Mesenteric fat pad (tissue), 1 donor: ENCODE results near the gene ENTPD6. TPM values are rescaled to one million over a fixed set of nuclear protein-coding genes. Genes with fewer than 3 reads are reported as not detected.

Experiments
- DNase-seq: peaks from one replicate; pipeline ENCODE4 v3.0.0-alpha.2; 2020; ENCODE audit warnings: low spot score
- total RNA-seq: library from RNA; stranded (reverse); fragmentation: NEBNext Ultra II Directional; extraction: Animal tissue kit (Norgen Biotek cat#: 25700); gene quantifications from one replicate; pipeline ENCODE4 v1.2.1, GENCODE V29; 2021
- donor health status: DM: yes; HTN: yes; CAD: no.

ENTPD6 gene
- total RNA-seq, 1 donor from 2014 or later, result 54.3 TPM

GRCh38 chr20:25273541-25274358 is 78.2 kb downstream of the ENTPD6 start:
- peak; percentile 60 for DNase-seq

GRCh38 chr20:25274481-25274880 is 79.0 kb downstream of the ENTPD6 start:
- DNase-seq, result peak; percentile 87

- DNase-seq, result peak; percentile 82
Measured at GRCh38 chr20:25274891-25275812, 79.6 kb downstream of the ENTPD6 start.

DNA sequence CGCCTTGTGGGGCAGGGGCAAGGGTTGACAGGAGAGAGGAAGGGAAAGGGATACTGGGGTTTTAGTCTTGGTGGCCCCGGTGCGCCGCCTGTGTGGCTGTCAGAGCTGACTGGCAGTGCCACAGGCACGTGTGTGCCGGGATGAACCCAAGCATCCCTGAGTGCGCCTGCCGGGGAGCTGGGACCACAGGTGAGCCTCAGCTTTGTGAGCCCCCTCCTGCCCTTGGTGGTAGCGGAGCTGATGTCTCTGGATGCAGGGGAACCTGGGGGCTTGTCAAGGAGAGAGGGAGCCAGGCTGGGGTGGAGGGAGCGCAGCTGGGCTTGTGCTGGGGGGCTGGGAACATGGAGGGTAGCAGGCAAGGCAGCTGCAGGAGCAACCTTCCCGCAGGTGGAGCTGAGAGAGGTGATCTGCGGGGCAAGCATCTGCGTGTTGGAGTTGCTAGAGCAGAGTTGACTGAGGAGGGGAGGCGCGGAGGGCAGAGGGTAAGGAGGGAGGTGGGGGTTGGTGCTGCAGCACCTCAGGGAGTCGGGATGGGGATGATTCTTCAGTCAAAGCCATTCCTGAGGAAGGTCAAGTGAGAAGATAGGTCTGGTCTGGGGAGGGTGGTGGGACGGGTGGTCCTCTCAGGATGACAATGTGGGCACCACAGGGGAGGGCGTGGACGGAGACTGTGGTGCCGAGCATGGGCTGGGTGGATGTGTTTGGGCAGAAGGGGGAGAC is 80.5 kb downstream of the ENTPD6 start:
- peak; percentile 81 for DNase-seq

Other genes with a start within 250 kb of the ENTPD6 start
- 11.5 TPM for gene CST7, start 246.4 kb upstream of the ENTPD6 start, total RNA-seq
- gene APMAP, start 203.0 kb upstream of the ENTPD6 start, total RNA-seq, result 166 TPM
- 14.3 TPM for gene ACSS1, start 137.6 kb upstream of the ENTPD6 start, total RNA-seq
- gene VSX1, start 113.6 kb upstream of the ENTPD6 start, total RNA-seq, result not detected
- gene PYGB, start 52.4 kb downstream of the ENTPD6 start, total RNA-seq, result 121 TPM
- 41.6 TPM for gene ABHD12, start 195.1 kb downstream of the ENTPD6 start, total RNA-seq
- gene GINS1, start 212.0 kb downstream of the ENTPD6 start, total RNA-seq, result 0.58 TPM